Vagina (tissue), 2 donors: Measurements from ENCODE around the gene DGKB. TPM values are rescaled to one million over a fixed set of nuclear protein-coding genes. Genes with fewer than 3 reads are reported as not detected.

Experiments used
- DNase-seq, 2 donors: peaks; one replicate each; pipeline ENCODE4 v3.0.0-alpha.2; 2017; ENCODE audit errors: extremely low spot score in 2 of 2
- H3K27ac ChIP-seq: fragments of 200-600 bp; sonication (generic); one replicate; pipeline ENCODE4 v1.5.1; 2019
- H3K27me3 ChIP-seq: fragments of 200-600 bp; sonication (generic); one replicate; pipeline ENCODE4 v1.5.1; 2019
- H3K36me3 ChIP-seq, 2 donors: fragments of 200-600 bp; sonication (generic); one replicate each; pipeline ENCODE4 v1.5.1; 2017 to 2019
- H3K4me1 ChIP-seq: fragments of 200-600 bp; sonication (generic); one replicate; pipeline ENCODE4 v1.5.1; 2019
- H3K4me3 ChIP-seq, 2 donors: fragments of 200-600 bp; sonication (generic); 1 replicate in 1 of 2; 2 replicates in 1 of 2; pipeline ENCODE4 v1.5.1; 2016 to 2019
- H3K9me3 ChIP-seq: fragments of 200-600 bp; sonication (generic); one replicate; pipeline ENCODE4 v1.5.1; 2019
- POLR2A ChIP-seq, 2 donors: fragments of 450-650 bp; IDR thresholded peaks; one replicate each; pipeline ENCODE4 v1.6.1; 2017; ENCODE audit warnings: antibody characterized with exemption in 2 of 2, mild to moderate bottlenecking in 2 of 2, moderate library complexity in 2 of 2
- POLR2AphosphoS5 ChIP-seq, 2 donors: sonication (generic); formaldehyde crosslinking; IDR thresholded peaks; one replicate each; pipeline ENCODE4 v1.9.0; 2017; ENCODE audit warnings: antibody characterized with exemption in 2 of 2, mild to moderate bottlenecking in 2 of 2, low read depth in 1 of 2; ENCODE audit not compliant: insufficient read depth in 1 of 2
- intact Hi-C: fragments of 100-400 bp; cut with DNase I; formaldehyde crosslinking; loops from one replicate; pipeline ENCODE4 v1.15.1; 2023
- total RNA-seq: library from RNA; depleted of rRNA; stranded (reverse); fragments of >200 nt; gene quantifications from one replicate; pipeline ENCODE4 v1.2.3, GENCODE V29; 2016
- TF ChIP-seq, protein P1 (sequence below), 3 experiments: fragments of 450-650 bp in 2 of 3; fragments of 200-600 bp in 1 of 3; sonication (generic) in 1 of 3; IDR thresholded peaks; one replicate each; pipeline ENCODE4 v1.5.1; 2017 to 2019; ENCODE audit warnings: antibody characterized with exemption in 3 of 3, mild to moderate bottlenecking in 2 of 3, moderate library complexity in 2 of 3

The DGKB gene
- total RNA-seq, 1 donor from 2014 or later: 2.2 TPM

DNA sequence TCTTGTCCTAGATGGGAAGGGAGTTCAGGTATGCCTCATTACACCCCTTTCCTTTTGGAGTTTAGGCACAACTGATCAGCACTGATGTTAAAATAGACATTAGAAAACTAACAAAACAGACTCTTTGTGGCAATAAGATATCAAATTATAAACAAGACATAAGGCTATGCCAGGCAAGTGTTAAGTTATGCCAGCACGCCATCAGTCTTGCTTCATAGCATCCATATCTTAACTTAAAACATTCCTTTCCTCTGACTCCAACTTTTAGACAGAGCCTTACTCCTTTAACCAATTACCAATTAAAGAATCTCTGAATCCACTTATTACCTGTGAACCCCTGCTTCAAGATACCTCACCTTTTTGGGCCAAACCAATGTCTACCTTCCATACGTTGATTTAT is 786.9 kb downstream of the DGKB start:
- intact Hi-C loops: no loop called here
- no peak overlapping the region for H3K4me3 ChIP-seq
- H3K27ac ChIP-seq: no peak overlapping the region
- no peak for DNase-seq
- no peaks in the 10 kb centered on the region for H3K27me3 ChIP-seq
- H3K4me1 ChIP-seq: no peaks in the 10 kb centered on the region
- H3K9me3 ChIP-seq: no peaks in the 10 kb centered on the region
- H3K36me3 ChIP-seq: no peaks in the 10 kb centered on the region
- TF ChIP-seq POLR2AphosphoS5 (IDR thresholded peaks at IDR 0.05; ENCODE audit: insufficient read depth in 1 of 2, low read depth in 1 of 2): no peak
- TF ChIP-seq, protein P1, sequence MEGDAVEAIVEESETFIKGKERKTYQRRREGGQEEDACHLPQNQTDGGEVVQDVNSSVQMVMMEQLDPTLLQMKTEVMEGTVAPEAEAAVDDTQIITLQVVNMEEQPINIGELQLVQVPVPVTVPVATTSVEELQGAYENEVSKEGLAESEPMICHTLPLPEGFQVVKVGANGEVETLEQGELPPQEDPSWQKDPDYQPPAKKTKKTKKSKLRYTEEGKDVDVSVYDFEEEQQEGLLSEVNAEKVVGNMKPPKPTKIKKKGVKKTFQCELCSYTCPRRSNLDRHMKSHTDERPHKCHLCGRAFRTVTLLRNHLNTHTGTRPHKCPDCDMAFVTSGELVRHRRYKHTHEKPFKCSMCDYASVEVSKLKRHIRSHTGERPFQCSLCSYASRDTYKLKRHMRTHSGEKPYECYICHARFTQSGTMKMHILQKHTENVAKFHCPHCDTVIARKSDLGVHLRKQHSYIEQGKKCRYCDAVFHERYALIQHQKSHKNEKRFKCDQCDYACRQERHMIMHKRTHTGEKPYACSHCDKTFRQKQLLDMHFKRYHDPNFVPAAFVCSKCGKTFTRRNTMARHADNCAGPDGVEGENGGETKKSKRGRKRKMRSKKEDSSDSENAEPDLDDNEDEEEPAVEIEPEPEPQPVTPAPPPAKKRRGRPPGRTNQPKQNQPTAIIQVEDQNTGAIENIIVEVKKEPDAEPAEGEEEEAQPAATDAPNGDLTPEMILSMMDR (IDR thresholded peaks at IDR 0.05): no peak
- no peak for TF ChIP-seq POLR2A (IDR thresholded peaks at IDR 0.05)

DNA sequence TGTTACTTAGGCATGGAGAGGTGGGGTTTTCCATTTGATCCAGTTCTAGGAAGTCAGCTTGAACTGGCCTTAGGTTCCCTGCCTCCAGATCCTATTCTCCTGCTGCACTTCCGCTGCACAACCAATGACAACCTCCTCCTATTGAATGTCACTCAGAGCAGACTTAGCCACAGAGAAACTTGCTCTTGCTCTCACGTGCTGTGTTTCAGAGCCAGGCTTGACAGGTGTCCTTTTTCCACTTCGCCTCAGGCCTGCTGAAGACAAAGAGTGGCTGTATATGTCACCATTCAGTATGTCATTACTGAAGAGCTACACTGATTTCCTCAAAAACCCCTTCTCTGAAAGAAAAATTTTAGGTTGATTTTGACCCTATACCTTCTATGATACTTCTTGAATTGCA is 797.7 kb downstream of the DGKB start:
- Histone ChIP-seq H3K27ac (no peak overlapping the region), H3K9me3 (no peaks in the 10 kb centered on the region), H3K4me3 (no peak overlapping the region), H3K27me3 (no peaks in the 10 kb centered on the region), H3K4me1 (no peaks in the 10 kb centered on the region), H3K36me3 (no peaks in the 10 kb centered on the region)
- no peak for DNase-seq
- no peak for TF ChIP-seq POLR2AphosphoS5 (IDR thresholded peaks at IDR 0.05; ENCODE audit: insufficient read depth in 1 of 2, low read depth in 1 of 2)
- no peak for TF ChIP-seq POLR2A (IDR thresholded peaks at IDR 0.05)
- TF ChIP-seq, protein P1 (IDR thresholded peaks at IDR 0.05): no peak
- intact Hi-C loops: no loop called here

DNA sequence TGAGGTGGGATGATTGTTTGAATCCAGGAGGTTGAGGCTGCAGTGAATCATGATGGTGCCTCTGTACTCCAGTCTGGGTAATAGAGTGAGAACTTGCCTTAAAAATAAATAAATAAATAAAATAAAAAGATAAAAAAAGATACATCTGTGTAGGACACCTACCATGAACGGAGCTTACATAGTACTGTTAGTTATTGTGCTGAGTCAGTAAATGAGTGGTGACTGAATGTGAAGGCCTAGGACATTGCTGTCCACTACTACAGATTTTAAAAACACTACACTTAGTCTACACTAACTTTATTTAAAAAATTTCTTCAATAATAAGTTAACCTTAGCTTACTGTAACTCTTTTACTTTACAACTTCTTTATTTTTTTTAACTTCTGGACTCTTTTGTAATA is 806.4 kb downstream of the DGKB start:
- intact Hi-C loops: no loop called here
- no peak overlapping the region for H3K4me3 ChIP-seq
- TF ChIP-seq, protein P1 (IDR thresholded peaks at IDR 0.05): no peak
- TF ChIP-seq POLR2AphosphoS5 (IDR thresholded peaks at IDR 0.05; ENCODE audit: insufficient read depth in 1 of 2, low read depth in 1 of 2): no peak
- TF ChIP-seq POLR2A (IDR thresholded peaks at IDR 0.05): no peak

DNA sequence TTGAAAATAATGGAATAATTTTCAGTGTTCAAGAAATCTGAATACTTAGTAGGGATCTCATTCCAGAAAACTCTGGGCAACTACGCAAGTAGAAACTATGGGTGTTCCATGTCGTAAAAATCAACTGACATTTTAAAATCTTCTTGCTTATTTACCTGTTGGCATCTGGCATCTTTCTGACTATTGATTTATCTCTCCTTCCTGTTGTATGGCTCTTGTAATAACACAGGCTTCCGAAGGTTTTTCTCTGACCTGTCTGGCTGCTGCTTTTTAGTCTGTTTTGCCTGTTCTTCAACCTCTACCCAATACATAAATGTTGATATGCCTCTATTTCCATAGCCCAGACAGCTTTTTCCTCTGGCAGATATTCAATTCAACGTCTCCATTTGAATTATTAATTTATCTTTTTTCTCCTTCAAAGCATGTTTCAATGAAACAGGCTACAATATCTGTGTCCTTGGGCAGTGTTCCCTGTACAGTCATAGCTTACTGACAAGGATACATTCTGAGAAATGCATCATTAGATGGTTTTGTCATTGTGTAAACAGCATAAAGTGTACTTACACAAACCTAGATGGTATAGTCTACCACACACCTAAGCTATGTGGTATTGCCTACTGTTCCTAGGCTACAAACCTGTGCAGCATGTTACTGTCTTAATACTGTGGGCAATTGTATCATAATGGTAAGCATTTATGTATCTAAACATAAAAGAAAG is 807.2 kb downstream of the DGKB start:
- no peaks in the 10 kb centered on the region for H3K9me3 ChIP-seq
- intact Hi-C loops: no loop called here
- TF ChIP-seq POLR2A (IDR thresholded peaks at IDR 0.05) (no peak), POLR2AphosphoS5 (IDR thresholded peaks at IDR 0.05; ENCODE audit: insufficient read depth in 1 of 2, low read depth in 1 of 2) (no peak)
- TF ChIP-seq, protein P1 (IDR thresholded peaks at IDR 0.05): no peak
- no peaks in the 10 kb centered on the region for H3K4me1 ChIP-seq
- DNase-seq: no peak
- H3K4me3 ChIP-seq: no peak overlapping the region
- H3K36me3 ChIP-seq: no peaks in the 10 kb centered on the region
- no peak overlapping the region for H3K27ac ChIP-seq
- no peaks in the 10 kb centered on the region for H3K27me3 ChIP-seq

More for the DNA sequence above, 806.4 kb downstream of the DGKB start:
- no peak for DNase-seq
- Histone ChIP-seq H3K9me3 (no peaks in the 10 kb centered on the region), H3K4me1 (no peaks in the 10 kb centered on the region), H3K27me3 (no peaks in the 10 kb centered on the region), H3K27ac (no peak overlapping the region), H3K36me3 (no peaks in the 10 kb centered on the region)
